ENCODE results near the gene MRNIP.

Gene MRNIP

DNA sequence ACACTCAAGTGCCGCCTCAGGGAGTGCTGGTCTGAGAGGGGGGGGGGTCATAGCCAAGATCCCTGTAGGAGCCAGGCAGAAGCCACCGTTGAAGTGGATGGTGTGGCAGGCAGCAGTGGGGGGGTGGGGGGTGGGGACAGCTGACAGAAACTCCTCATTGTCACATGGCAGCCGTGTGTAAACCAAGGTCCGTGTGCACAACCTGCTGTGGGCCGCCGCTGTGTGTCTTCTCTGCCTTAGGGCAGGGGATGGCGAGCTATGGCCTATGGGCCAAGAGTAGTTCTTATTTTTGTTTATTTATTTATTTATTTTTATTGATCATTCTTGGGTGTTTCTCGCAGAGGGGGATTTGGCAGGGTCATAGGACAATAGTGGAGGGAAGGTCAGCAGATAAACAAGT, 24.5 kb downstream of the MRNIP start:
- no peak for DNase-seq (ENCODE audit: low read depth)
- in situ Hi-C loops (cut with HindIII; ENCODE audit: low sequenced_read_pairs), result no loop called here
- no peak overlapping the region for H3K4me3 ChIP-seq (ENCODE audit: low read depth, low read length)
- TF ChIP-seq, protein P1, sequence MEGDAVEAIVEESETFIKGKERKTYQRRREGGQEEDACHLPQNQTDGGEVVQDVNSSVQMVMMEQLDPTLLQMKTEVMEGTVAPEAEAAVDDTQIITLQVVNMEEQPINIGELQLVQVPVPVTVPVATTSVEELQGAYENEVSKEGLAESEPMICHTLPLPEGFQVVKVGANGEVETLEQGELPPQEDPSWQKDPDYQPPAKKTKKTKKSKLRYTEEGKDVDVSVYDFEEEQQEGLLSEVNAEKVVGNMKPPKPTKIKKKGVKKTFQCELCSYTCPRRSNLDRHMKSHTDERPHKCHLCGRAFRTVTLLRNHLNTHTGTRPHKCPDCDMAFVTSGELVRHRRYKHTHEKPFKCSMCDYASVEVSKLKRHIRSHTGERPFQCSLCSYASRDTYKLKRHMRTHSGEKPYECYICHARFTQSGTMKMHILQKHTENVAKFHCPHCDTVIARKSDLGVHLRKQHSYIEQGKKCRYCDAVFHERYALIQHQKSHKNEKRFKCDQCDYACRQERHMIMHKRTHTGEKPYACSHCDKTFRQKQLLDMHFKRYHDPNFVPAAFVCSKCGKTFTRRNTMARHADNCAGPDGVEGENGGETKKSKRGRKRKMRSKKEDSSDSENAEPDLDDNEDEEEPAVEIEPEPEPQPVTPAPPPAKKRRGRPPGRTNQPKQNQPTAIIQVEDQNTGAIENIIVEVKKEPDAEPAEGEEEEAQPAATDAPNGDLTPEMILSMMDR (IDR thresholded peaks at IDR 0.05; ENCODE audit: low read depth, low read length, missing control alignments), result no peak

DNA sequence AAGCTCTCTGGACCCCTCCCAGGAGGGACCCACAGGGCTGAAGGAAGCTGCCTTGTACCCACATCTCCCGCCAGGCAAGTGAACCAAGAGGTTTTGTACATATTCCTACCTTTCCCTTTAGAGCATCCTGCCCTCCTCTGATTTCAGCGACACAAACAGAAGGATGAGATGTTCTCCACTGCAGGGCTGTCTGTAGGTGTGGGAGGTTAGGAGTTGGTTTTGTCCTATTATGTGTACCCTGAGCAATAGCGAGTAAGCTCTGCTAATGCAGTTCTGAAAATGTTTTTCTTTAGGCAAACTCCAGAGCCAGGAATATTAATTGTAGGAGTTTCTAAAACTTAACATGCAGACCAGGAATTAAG, 24.9 kb downstream of the MRNIP start:
- TF ChIP-seq, protein P1 (IDR thresholded peaks at IDR 0.05; ENCODE audit: low read depth, low read length, missing control alignments), result no peak
- in situ Hi-C loops (cut with HindIII; ENCODE audit: low sequenced_read_pairs), result no loop called here
- no peak for DNase-seq (ENCODE audit: low read depth)
- no peak overlapping the region for H3K4me3 ChIP-seq (ENCODE audit: low read depth, low read length)

DNA sequence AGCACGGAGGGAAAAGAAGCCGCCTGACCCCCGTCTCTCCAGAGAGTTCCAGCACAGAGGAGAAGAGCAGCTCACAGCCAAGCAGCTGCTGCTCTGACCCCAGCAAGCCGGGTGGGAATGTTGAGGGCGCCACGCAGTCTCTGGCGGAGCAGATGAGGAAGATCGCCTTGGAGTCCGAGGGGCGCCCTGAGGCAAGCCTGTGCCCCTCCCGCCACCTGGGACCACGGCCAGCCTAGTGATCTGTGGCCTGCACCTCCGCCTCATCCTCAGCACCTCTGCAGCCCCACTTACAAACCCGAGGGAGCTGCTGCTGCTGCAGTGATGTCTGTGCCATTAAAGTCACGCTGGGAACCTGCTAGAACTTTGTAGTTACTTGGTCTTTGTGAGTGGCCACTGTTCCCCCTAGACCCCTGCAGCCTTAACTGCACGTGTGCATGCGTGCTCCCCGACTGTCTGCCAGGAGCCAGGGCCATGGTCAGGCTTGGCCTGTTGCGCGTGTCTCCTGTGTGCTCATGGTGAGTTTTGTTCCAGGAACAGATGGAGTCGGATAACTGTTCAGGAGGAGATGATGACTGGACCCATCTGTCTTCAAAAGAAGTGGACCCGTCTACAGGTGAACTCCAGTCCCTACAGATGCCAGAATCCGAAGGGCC, 25.4 kb downstream of the MRNIP start:
- in situ Hi-C loops (cut with HindIII; ENCODE audit: low sequenced_read_pairs), result no loop called here
- no peak overlapping the region for H3K4me3 ChIP-seq (ENCODE audit: low read depth, low read length)
- TF ChIP-seq, protein P1 (IDR thresholded peaks at IDR 0.05; ENCODE audit: low read depth, low read length, missing control alignments), result no peak
- DNase-seq (ENCODE audit: low read depth), result no peak

DNA sequence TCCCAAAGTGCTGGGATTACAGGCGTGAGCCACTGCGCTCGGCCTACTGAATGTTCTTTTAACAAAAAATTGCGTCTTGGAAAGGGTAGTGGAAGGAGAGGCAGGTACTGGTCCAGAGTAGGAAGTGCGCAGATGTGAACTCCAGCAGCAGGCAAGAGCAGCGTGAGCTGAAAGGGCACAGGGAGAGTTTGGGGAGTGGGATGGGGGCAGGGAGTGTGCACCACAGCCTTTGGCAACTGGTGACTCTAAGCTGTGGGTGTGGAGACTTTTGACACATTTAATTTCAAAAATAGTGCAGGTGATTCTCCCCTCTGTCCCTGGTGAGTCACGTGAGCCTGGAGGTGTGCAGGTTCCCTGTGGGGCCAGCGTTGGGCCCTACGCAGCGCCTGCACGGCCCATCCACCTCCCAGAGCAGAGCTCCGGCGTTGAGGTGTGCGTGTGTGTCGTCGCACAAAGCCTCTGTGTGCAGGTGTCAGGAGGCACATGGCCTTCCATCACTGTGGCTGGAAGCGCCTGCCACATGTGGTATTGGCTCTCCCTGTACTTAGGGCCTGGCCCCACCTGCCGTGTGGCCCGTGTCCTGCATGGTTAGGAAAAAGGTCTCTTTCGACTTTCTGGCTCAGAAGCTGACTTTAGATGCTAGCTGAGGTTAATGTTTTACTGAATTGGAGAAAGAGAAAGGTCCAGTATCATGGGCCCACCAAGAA, 26.4 kb downstream of the MRNIP start:
- no peak overlapping the region for H3K4me3 ChIP-seq (ENCODE audit: low read depth, low read length)
- TF ChIP-seq, protein P1 (IDR thresholded peaks at IDR 0.05; ENCODE audit: low read depth, low read length, missing control alignments), result no peak
- in situ Hi-C loops (cut with HindIII; ENCODE audit: low sequenced_read_pairs), result no loop called here
- DNase-seq (ENCODE audit: low read depth), result no peak

DNA sequence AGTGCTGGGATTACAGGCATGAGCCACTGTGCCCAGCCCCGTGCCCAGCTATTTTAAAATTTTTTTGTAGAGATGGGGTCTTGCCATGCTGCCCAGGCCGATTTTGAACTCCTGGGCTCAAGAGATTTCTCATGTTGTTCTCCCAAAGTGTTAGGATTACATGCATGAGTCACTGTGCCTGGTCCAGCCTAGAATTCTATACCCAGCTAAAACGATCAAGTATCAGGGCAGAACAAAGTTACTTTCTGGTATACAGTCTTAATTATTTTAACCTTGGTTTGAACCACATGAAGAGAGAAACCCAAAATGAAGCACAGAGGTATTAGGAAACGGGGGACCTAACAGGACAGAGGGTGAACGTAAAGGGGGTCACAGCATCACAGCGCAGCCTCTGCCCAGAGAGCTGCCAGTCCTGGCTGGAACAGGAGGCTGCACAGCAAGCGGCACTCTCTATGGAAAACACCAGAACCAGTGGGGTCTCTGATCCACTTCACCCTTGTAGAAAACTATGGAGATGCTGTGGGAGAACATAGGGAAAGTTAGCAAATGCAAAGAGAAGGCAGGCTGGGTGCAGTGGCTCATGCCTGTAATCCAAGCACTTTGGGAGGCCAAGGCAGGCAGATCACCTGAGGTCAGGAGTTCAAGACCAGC, 27.7 kb downstream of the MRNIP start:
- H3K4me3 ChIP-seq (ENCODE audit: low read depth, low read length), result no peak overlapping the region
- TF ChIP-seq, protein P1 (IDR thresholded peaks at IDR 0.05; ENCODE audit: low read depth, low read length, missing control alignments), result no peak
- DNase-seq (ENCODE audit: low read depth), result no peak
- in situ Hi-C loops (cut with HindIII; ENCODE audit: low sequenced_read_pairs), result no loop called here

DNA sequence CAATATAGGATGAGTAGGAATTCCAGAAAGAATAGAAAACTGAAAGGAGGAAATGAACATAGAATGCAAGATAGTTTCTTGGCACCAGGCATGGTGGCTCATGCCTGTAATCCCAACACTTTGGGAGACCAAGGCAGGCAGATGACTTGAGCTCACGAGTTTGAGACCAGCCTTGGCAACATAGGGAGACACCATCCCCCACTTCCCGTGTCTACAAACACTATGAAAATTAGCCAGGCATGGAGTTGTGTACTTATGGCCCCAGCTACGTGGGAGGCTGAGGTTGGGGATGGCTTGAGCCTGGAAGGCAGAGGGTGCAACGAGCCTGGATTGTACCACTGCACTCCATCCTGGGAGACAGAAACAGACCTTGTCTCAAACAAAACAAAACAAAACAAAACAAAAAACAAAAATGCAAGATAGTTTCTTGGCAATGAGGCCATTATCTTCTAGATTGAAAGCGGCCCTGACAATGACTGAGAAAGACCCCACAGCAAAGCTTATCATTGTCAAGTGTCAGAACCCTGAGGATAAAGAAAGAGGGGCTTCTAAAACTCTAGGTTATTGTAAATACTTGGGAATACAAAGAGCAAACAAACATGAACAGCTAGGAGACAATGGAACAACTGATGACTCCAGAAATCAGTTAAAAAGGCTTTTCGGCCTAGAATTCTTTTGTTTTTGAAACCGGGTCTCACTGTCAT, 28.7 kb downstream of the MRNIP start:
- in situ Hi-C loops (cut with HindIII; ENCODE audit: low sequenced_read_pairs), result loop anchor here (5.0 kb wide), 1 partner anchor 73 kb away; no protein-coding TSS in a partner anchor
- no peak for DNase-seq (ENCODE audit: low read depth)
- no peak overlapping the region for H3K4me3 ChIP-seq (ENCODE audit: low read depth, low read length)
- TF ChIP-seq, protein P1 (IDR thresholded peaks at IDR 0.05; ENCODE audit: low read depth, low read length, missing control alignments), result no peak

All from astrocyte of the cerebellum (primary cell).